HCT116 (cell line): ENCODE data around the gene SLC25A29. TPM values are rescaled to one million over a fixed set of nuclear protein-coding genes. Genes with fewer than 3 reads are reported as not detected.

Experiments used
- ATAC-seq: fragments of 200-7000 bp; cut with Tn5 transposase; 2 replicates; pipeline ENCODE4 v1.9.1; 2020; ENCODE audit warnings: mild to moderate bottlenecking, moderate library complexity
- BruUV-seq: library from RNA; stranded (reverse); fragments of 400-500 nt; replicated peaks from 2 replicates; lab custom pipeline; 2021; lab: Mats Ljungman, UMichigan
- CTCF ChIA-PET: fragments of 300-600 bp; sonication (Branson Sonifier 250); formaldehyde crosslinking; loops from one replicate; lab custom pipeline; 2021; ENCODE audit warnings: antibody characterized with exemption; lab: Charles Lee
- POLR2A ChIA-PET: fragments of 300-600, 350-600 bp; sonication (Branson Sonifier 250); formaldehyde crosslinking; loops from one replicate; lab custom pipeline; 2021; ENCODE audit warnings: antibody characterized with exemption; lab: Charles Lee
- RAD21 ChIA-PET, 2 experiments: fragments of 300-600 bp; sonication (Branson Sonifier 250); formaldehyde crosslinking; loops; one replicate each; lab custom pipeline; 2023; ENCODE audit warnings: low total read pairs in 2 of 2; ENCODE audit not compliant: uncharacterized antibody in 2 of 2, unreplicated experiment in 2 of 2, low non-redundant PET in 1 of 2; lab: Charles Lee
- DNase-seq: peaks from one replicate; pipeline ENCODE4 v3.0.0-alpha.2; 2010; ENCODE audit warnings: low read depth, low spot score
- H2AFZ ChIP-seq: fragments of 200-600 bp; shearing (Covaris generic), sonication (generic); 2 replicates; pipeline ENCODE4 v1.6.1; 2017; ENCODE audit warnings: low read depth, mixed run types, mixed read lengths, antibody characterized with exemption, low read length; ENCODE audit not compliant: poor library complexity, severe bottlenecking
- H3K27ac ChIP-seq: 2 replicates; pipeline ENCODE4 v1.5.1; 2012; ENCODE audit warnings: low read depth, low read length
- H3K27me3 ChIP-seq: fragments of 200-600 bp; sonication (generic); 2 replicates; pipeline ENCODE4 v1.6.1; 2016; ENCODE audit warnings: mixed run types, low read length, mixed read lengths; ENCODE audit not compliant: insufficient read depth
- H3K36me3 ChIP-seq, 2 experiments: fragments of 200-500 bp in 1 of 2; fragments of 200-600 bp in 1 of 2; sonication (Bioruptor generic) in 1 of 2; sonication (generic) in 1 of 2; 2 replicates each; pipeline versions ENCODE4 v1.5.1 to v1.6.1; 2014 to 2016; ENCODE audit warnings: low read length in 2 of 2, inconsistent platforms in 1 of 2, mixed read lengths in 1 of 2, mixed run types in 1 of 2; ENCODE audit not compliant: insufficient read depth in 2 of 2, control insufficient read depth in 1 of 2
- H3K4me1 ChIP-seq, 2 experiments: fragments of 200-600 bp in 1 of 2; sonication (generic) in 1 of 2; 2 replicates each; pipeline versions ENCODE4 v1.5.1 to v1.6.1; 2012 to 2017; ENCODE audit warnings: low read length in 2 of 2, inconsistent platforms in 1 of 2, mild to moderate bottlenecking in 1 of 2, mixed read lengths in 1 of 2, mixed run types in 1 of 2, moderate library complexity in 1 of 2; ENCODE audit not compliant: insufficient read depth in 2 of 2, control insufficient read depth in 1 of 2
- H3K4me2 ChIP-seq: fragments of 200-600 bp; sonication (generic); 2 replicates; pipeline ENCODE4 v1.6.1; 2017; ENCODE audit warnings: mixed run types, low read length, mixed read lengths
- H3K4me3 ChIP-seq, 2 experiments: fragments of 200-600 bp in 1 of 2; sonication (generic) in 1 of 2; replicated peaks in 1 of 2; 2 replicates each; pipeline ENCODE4 v1.5.1; 2011 to 2016; ENCODE audit warnings: low read length in 2 of 2, control low read depth in 1 of 2, low read depth in 1 of 2, mild to moderate bottlenecking in 1 of 2, mixed read lengths in 1 of 2, mixed run types in 1 of 2
- H3K79me2 ChIP-seq: fragments of 200-600 bp; sonication (generic); 2 replicates; pipeline ENCODE4 v1.6.1; 2017; ENCODE audit warnings: mild to moderate bottlenecking, mixed run types, low read length, moderate library complexity, mixed read lengths; ENCODE audit not compliant: insufficient read depth
- H3K9ac ChIP-seq: fragments of 200-600 bp; sonication (generic); 2 replicates; pipeline ENCODE4 v1.6.1; 2016; ENCODE audit warnings: low read length, mixed read lengths
- H3K9me2 ChIP-seq: fragments of 200-600 bp; sonication (generic), shearing (Covaris generic); 2 replicates; pipeline ENCODE4 v1.6.1; 2017; ENCODE audit warnings: mixed run types, mild to moderate bottlenecking, moderate library complexity; ENCODE audit not compliant: insufficient read depth
- H3K9me3 ChIP-seq, 2 experiments: fragments of 200-500 bp in 1 of 2; fragments of 200-600 bp in 1 of 2; sonication (Bioruptor generic) in 1 of 2; sonication (generic) in 1 of 2; 2 replicates each; pipeline ENCODE4 v1.6.1; 2014 to 2017; ENCODE audit warnings: low read length in 2 of 2, mixed read lengths in 2 of 2, inconsistent platforms in 1 of 2, low read depth in 1 of 2, mild to moderate bottlenecking in 1 of 2, mixed run types in 1 of 2, moderate library complexity in 1 of 2; ENCODE audit not compliant: control insufficient read depth in 1 of 2, insufficient read depth in 1 of 2
- H4K20me1 ChIP-seq: fragments of 200-600 bp; sonication (generic), shearing (Covaris generic); 2 replicates; pipeline ENCODE4 v1.6.1; 2017; ENCODE audit warnings: mixed run types, mild to moderate bottlenecking, moderate library complexity; ENCODE audit not compliant: insufficient read depth
- ATF3 ChIP-seq: IDR thresholded peaks from 2 replicates; pipeline ENCODE4 v1.6.1; 2012
- CBX3 ChIP-seq: IDR thresholded peaks from 2 replicates; pipeline ENCODE4 v1.6.1; 2012; ENCODE audit warnings: low read depth
- EGR1 ChIP-seq: IDR thresholded peaks from 2 replicates; pipeline ENCODE4 v1.6.1; 2012; ENCODE audit warnings: low read depth
- ELF1 ChIP-seq: IDR thresholded peaks from 2 replicates; pipeline ENCODE4 v1.6.1; 2012; ENCODE audit warnings: low read depth, borderline replicate concordance
- EZH2 ChIP-seq: fragments of 200-600 bp; sonication (generic); IDR thresholded peaks from 2 replicates; pipeline ENCODE4 v1.6.1; 2017; ENCODE audit warnings: antibody characterized with exemption, mixed run types
- EZH2phosphoT487 ChIP-seq: fragments of 200-600 bp; IDR thresholded peaks from 2 replicates; pipeline ENCODE4 v1.6.1; 2018; ENCODE audit warnings: antibody characterized with exemption, borderline replicate concordance
- FOSL1 ChIP-seq: IDR thresholded peaks from 2 replicates; pipeline ENCODE4 v1.6.1; 2012; ENCODE audit warnings: low read depth
- JUND ChIP-seq: IDR thresholded peaks from 2 replicates; pipeline ENCODE4 v1.6.1; 2012
- MAX ChIP-seq: IDR thresholded peaks from 2 replicates; pipeline ENCODE4 v1.6.1; 2012
- POLR2A ChIP-seq: IDR thresholded peaks from 2 replicates; pipeline ENCODE4 v1.7.0; 2011; ENCODE audit warnings: borderline replicate concordance; ENCODE audit not compliant: insufficient read depth, insufficient read length; ENCODE audit errors: extremely low read depth
- POLR2AphosphoS5 ChIP-seq: IDR thresholded peaks from 2 replicates; pipeline ENCODE4 v1.6.1; 2011; ENCODE audit warnings: mild to moderate bottlenecking, low read depth, low read length, moderate library complexity
- RAD21 ChIP-seq: IDR thresholded peaks from 2 replicates; pipeline ENCODE4 v1.6.1; 2012; ENCODE audit warnings: low read depth, mild to moderate bottlenecking
- SP1 ChIP-seq: IDR thresholded peaks from 2 replicates; pipeline ENCODE4 v1.6.1; 2012; ENCODE audit warnings: low read depth
- SRF ChIP-seq: IDR thresholded peaks from 2 replicates; pipeline ENCODE4 v1.6.1; 2012; ENCODE audit warnings: low read depth
- TCF7L2 ChIP-seq: IDR thresholded peaks from 2 replicates; pipeline ENCODE4 v1.7.0; 2011; ENCODE audit warnings: borderline replicate concordance, inconsistent platforms; ENCODE audit not compliant: insufficient read depth, insufficient read length; ENCODE audit errors: extremely low read depth
- YY1 ChIP-seq: IDR thresholded peaks from 2 replicates; pipeline ENCODE4 v1.6.1; 2011; ENCODE audit warnings: low read length, low read depth, moderate library complexity, mild to moderate bottlenecking; ENCODE audit not compliant: insufficient replicate concordance; ENCODE audit errors: extremely low read depth
- ZBTB33 ChIP-seq: IDR thresholded peaks from 2 replicates; pipeline ENCODE4 v1.6.1; 2011; ENCODE audit warnings: mild to moderate bottlenecking, low read length, moderate library complexity; ENCODE audit not compliant: insufficient replicate concordance; ENCODE audit errors: extremely low read depth
- ZFX ChIP-seq: fragments of 450-650 bp; IDR thresholded peaks from 2 replicates; pipeline ENCODE4 v1.6.1; 2017
- intact Hi-C: fragments of 100-400 bp; cut with micrococcal nuclease; formaldehyde crosslinking; loops from 2 replicates; pipeline ENCODE4 v1.10.0; 2022
- total RNA-seq: library from RNA; stranded (reverse); gene quantifications from one replicate; pipeline ENCODE4 v1.2.1, GENCODE V29; 2021; ENCODE audit not compliant: unreplicated experiment

Gene SLC25A29
- total RNA-seq, 1 experiment from 2014 or later = 38.7 TPM

- Histone ChIP-seq H3K27ac (no peak overlapping the region; the same call in 1 of the 2 replicates), H3K27me3 (no peaks in the 10 kb centered on the region), H3K4me1 (peaks cover 3 to 13% of the 10 kb centered on the region in 2 experiments; a peak in 3 of 4 replicates), H3K4me3 (no peak overlapping the region), H3K4me2 (peak overlapping the region; percentile 54), H2AFZ (no peak overlapping the region), H3K36me3 (no peaks in the 10 kb centered on the region), H3K9me2 (no peaks in the 10 kb centered on the region), H4K20me1 (no peaks in the 10 kb centered on the region), H3K9ac (peak overlapping the region; percentile 42; the same call in 1 of the 2 replicates), H3K79me2 (no peaks in the 10 kb centered on the region), H3K9me3 (no peaks in the 10 kb centered on the region)
- intact Hi-C loops = no loop called here
- TF ChIP-seq SP1 (no peak), SRF (no peak), POLR2A (no peak), ZFX (no peak), CBX3 (no peak), EGR1 (no peak), ZBTB33 (no peak)
- DNase-seq = no peak
- ChIA-PET CTCF (interaction anchor here (0.6 kb wide), 1 partner anchor 45 kb away, joined by 3 read pairs; no protein-coding TSS in a partner anchor), POLR2A (interaction anchor here (1.9 kb wide), 1 partner anchor 9 kb away, joined by 5 read pairs; no protein-coding TSS in a partner anchor), RAD21 (no interaction called here)
- no peak for ATAC-seq
- no TSS peak for BruUV-seq
These were observed 11.1 kb upstream of the SLC25A29 start for GRCh38 chr14:100317389-100317788.

- intact Hi-C loops = no loop called here
- Histone ChIP-seq H3K27me3 (no peaks in the 10 kb centered on the region), H3K4me3 (no peak overlapping the region), H3K9me2 (no peaks in the 10 kb centered on the region), H3K36me3 (no peaks in the 10 kb centered on the region), H3K9me3 (no peaks in the 10 kb centered on the region), H3K4me1 (peaks cover 3 to 13% of the 10 kb centered on the region in 2 experiments; a peak in 3 of 4 replicates), H3K4me2 (no peak overlapping the region), H2AFZ (no peak overlapping the region), H4K20me1 (no peaks in the 10 kb centered on the region), H3K27ac (no peak overlapping the region), H3K79me2 (no peaks in the 10 kb centered on the region), H3K9ac (no peak overlapping the region)
- no peak for ATAC-seq
- RAD21 ChIA-PET = no interaction called here
- CTCF ChIA-PET = no interaction called here
- POLR2A ChIA-PET = no interaction called here
- DNase-seq = no peak
- BruUV-seq = no TSS peak
- no peak for TF ChIP-seq RAD21
- no peak for TF ChIP-seq POLR2A
- TF ChIP-seq FOSL1 = no peak
- no peak for TF ChIP-seq POLR2AphosphoS5
- TF ChIP-seq EZH2 = no peak
- no peak for TF ChIP-seq JUND
- TF ChIP-seq CBX3 = no peak
- no peak for TF ChIP-seq ELF1
- no peak for TF ChIP-seq YY1
- no peak for TF ChIP-seq ZBTB33
- no peak for TF ChIP-seq ZFX
- TF ChIP-seq TCF7L2 = no peak
- TF ChIP-seq EZH2phosphoT487 = no peak
- no peak for TF ChIP-seq ATF3
- TF ChIP-seq MAX = no peak
These were observed 8.5 kb upstream of the SLC25A29 start for GRCh38 chr14:100314724-100315123.
